ENCODE measurements around the gene RNF7. TPM values are rescaled to one million over a fixed set of nuclear protein-coding genes. Genes with fewer than 3 reads are reported as not detected.

RNF7 gene
- total and polyA plus RNA-seq, 2 of the 4 experiments (the other 2 are of a cell fraction), result 98.7 to 149 TPM

- Histone ChIP-seq H4K20me1 (ENCODE audit: insufficient read depth, low read length) (no peaks in the 10 kb centered on the region), H2BK5ac (ENCODE audit: low read depth, low read length, poor library complexity, severe bottlenecking) (no peak within 1 kb of the TSS), H3K36me3 (ENCODE audit: control insufficient read depth, insufficient read depth, low read length) (no peaks in the 10 kb centered on the region), H2BK20ac (ENCODE audit: low read depth, low read length) (no peak within 1 kb of the TSS), H4K5ac (ENCODE audit: low read depth, low read length) (no peak within 1 kb of the TSS), H2BK120ac (ENCODE audit: low read depth, low read length) (no peak within 1 kb of the TSS), H3K9ac (ENCODE audit: low read depth, low read length) (no peak within 1 kb of the TSS), H3K9me3 (ENCODE audit: control insufficient read depth, insufficient read depth, low read length) (no peaks in the 10 kb centered on the region), H4K91ac (ENCODE audit: insufficient read depth, low read depth, low read length) (no peak within 1 kb of the TSS), H3K18ac (ENCODE audit: low read depth, low read length) (no peak within 1 kb of the TSS), H3K4me3 (ENCODE audit: insufficient read depth, low read depth, low read length) (no peak within 1 kb of the TSS), H2AFZ (replicated peaks; ENCODE audit: low read length, poor library complexity) (no peak within 1 kb of the TSS), H3K14ac (replicated peaks; ENCODE audit: low read depth, low read length) (no peak within 1 kb of the TSS), H3K56ac (ENCODE audit: extremely low read depth, insufficient read depth, low read length) (no peak within 1 kb of the TSS), H3K4me2 (ENCODE audit: low read depth, low read length) (no peak within 1 kb of the TSS), H3K4ac (ENCODE audit: low read depth, low read length) (no peak within 1 kb of the TSS), H3K23ac (ENCODE audit: low read depth, low read length) (no peak within 1 kb of the TSS), H3K4me1 (ENCODE audit: control insufficient read depth, insufficient read depth, low read length) (no peaks in the 10 kb centered on the region), H2AK9ac (replicated peaks; ENCODE audit: low read depth, low read length, poor library complexity) (no peak within 1 kb of the TSS), H3K79me1 (ENCODE audit: low read depth in 1 of 2, low read length in 2 of 2) (no peaks in the 10 kb centered on the region), H3K27ac (ENCODE audit: insufficient read depth, low read length) (no peak within 1 kb of the TSS), H4K8ac (ENCODE audit: low read depth in 2 of 2, low read length in 2 of 2) (no peak within 1 kb of the TSS), H2BK15ac (ENCODE audit: low read depth, low read length) (no peak within 1 kb of the TSS), H3K27me3 (ENCODE audit: control insufficient read depth, insufficient read depth, low read length) (no peaks in the 10 kb centered on the region), H2AK5ac (ENCODE audit: low read depth, low read length) (no peak within 1 kb of the TSS), H3K9me1 (ENCODE audit: insufficient read depth, low read length) (no peaks in the 10 kb centered on the region)
- no peak for DNase-seq
- in situ Hi-C loops (cut with MboI; ENCODE audit: low sequenced_read_pairs) (no loop called here), intact Hi-C loops (cut with micrococcal nuclease) (no loop called here), dilution Hi-C loops (cut with HindIII; ENCODE audit: low sequenced_read_pairs, unreplicated experiment) (no loop called here)
- ATAC-seq (ENCODE audit: low read depth), result no peak
- ChIA-PET POLR2A (ENCODE audit: unreplicated experiment) (no interaction called here), CTCF (no interaction called here)
- no TSS peak for BruUV-seq (replicated peaks)
- TF ChIP-seq POLR2A (IDR thresholded peaks at IDR 0.05; ENCODE audit: low read depth, low read length) (no peak), ELK1 (IDR thresholded peaks at IDR 0.05; ENCODE audit: borderline replicate concordance, low read depth, low read length) (no peak), MXI1 (IDR thresholded peaks at IDR 0.05; ENCODE audit: borderline replicate concordance, low read depth, low read length) (no peak), CEBPB (IDR thresholded peaks at IDR 0.05; ENCODE audit: low read depth, low read length) (no peak)
- WGBS, 2 experiments (ENCODE audit: extremely low coverage in 2 of 2, insufficient read length in 1 of 2), result 77% methylated on average over 3 of the region's 9 CpGs; no CpG with 5 or more reads in 1 of the 2 experiments
These were observed 25.1 kb downstream of the RNF7 start, which contains the start of gene GRK7 for GRCh38 chr3:141763088-141763750. Gene GRK7, plus strand, starts transcription at chr3:141763408. Its CDS starts 14,877 bp downstream, at chr3:141778285.

All from IMR-90 (cell line).